K562 (cell line): ENCODE data around the gene FPGS. TPM values are rescaled to one million over a fixed set of nuclear protein-coding genes. Genes with fewer than 3 reads are reported as not detected.

Source experiments
- CBFA2T2 ChIP-seq: fragments of 450-650 bp; conservative IDR thresholded peaks from 2 replicates; pipeline ENCODE4 v1.6.1; 2017; ENCODE audit warnings: mild to moderate bottlenecking
- EP400 ChIP-seq: fragments of 450-650 bp; IDR thresholded peaks from 2 replicates; pipeline ENCODE4 v1.6.1; 2017; ENCODE audit warnings: antibody characterized with exemption, mild to moderate bottlenecking, moderate library complexity
- HDGF ChIP-seq: fragments of 450-650 bp; IDR thresholded peaks from 2 replicates; pipeline ENCODE4 v1.6.1; 2016
- PTTG1 ChIP-seq: fragments of 450-650 bp; IDR thresholded peaks from 2 replicates; pipeline ENCODE4 v1.6.1; 2016; ENCODE audit warnings: low read depth, mild to moderate bottlenecking, missing genetic modification characterization, missing compliant biosample characterization
- SAFB ChIP-seq: fragments of 200-400 bp; formaldehyde crosslinking; IDR thresholded peaks from 2 replicates; pipeline ENCODE4 v1.6.1; 2017; ENCODE audit warnings: low read depth, low read length, borderline replicate concordance
- TBL1XR1 ChIP-seq, 2 experiments: IDR thresholded peaks; 2 replicates each; pipeline ENCODE4 v1.6.1; 2012; ENCODE audit warnings: improper control_type of control experiment in 2 of 2, low read length in 2 of 2, mild to moderate bottlenecking in 1 of 2
- U2AF2 ChIP-seq: fragments of 200-400 bp; formaldehyde crosslinking; optimal IDR thresholded peaks from 2 replicates; pipeline ENCODE3; 2017; ENCODE audit warnings: low read depth, mild to moderate bottlenecking, low read length
- polyA plus RNA-seq, 8 experiments: library from polyadenylated mRNA; depleted of rRNA in 4 of 8; stranded (reverse) in 5 of 8; unstranded in 3 of 8; fragments of >200 nt; fragmentation: Nextera tagmentation in 2 of 8; fragmentation: Illumina TruSeq in 1 of 8; extraction: Ambion mirVana in 2 of 8; extraction: Trizol in 1 of 8; gene quantifications; 2 replicates each; pipeline versions ENCODE4 v1.2.1 to v1.2.3, GENCODE V29; 2011 to 2014; ENCODE audit warnings: inconsistent platforms in 1 of 8, missing spikeins in 1 of 8
- total RNA-seq, 7 experiments: library from RNA; depleted of rRNA in 6 of 7; stranded (reverse); fragments of >200 nt in 6 of 7; fragmentation: Illumina TruSeq in 2 of 7; extraction: Trizol in 2 of 7; gene quantifications; 2 replicates each; pipeline versions ENCODE4 v1.2.1 to v1.2.3, GENCODE V29; 2011 to 2021; ENCODE audit warnings: low replicate concordance in 1 of 7
- TF ChIP-seq, protein P1 (sequence below): fragments of 250-450 bp; sonication (Bioruptor Pico); IDR thresholded peaks from 2 replicates; pipeline ENCODE4 v1.5.0; 2021
- TF ChIP-seq, protein P2 (sequence below): fragments of 450-650 bp; IDR thresholded peaks from 2 replicates; pipeline ENCODE4 v1.6.1; 2016; ENCODE audit warnings: missing biosample characterization, missing genetic modification characterization
- TF ChIP-seq, protein P3 (sequence below): fragments of 250-450 bp; sonication (Bioruptor Pico); IDR thresholded peaks from 2 replicates; pipeline ENCODE4 v1.8.0; 2021; ENCODE audit warnings: moderate library complexity, mild to moderate bottlenecking, inconsistent platforms
- TF ChIP-seq, protein P4 (sequence below): sonication (generic); formaldehyde crosslinking; IDR thresholded peaks from 2 replicates; pipeline ENCODE4 v1.8.0; 2022; ENCODE audit warnings: mild to moderate bottlenecking, missing genetic modification reagents
- TF ChIP-seq, protein P5 (sequence below), 2 experiments: fragments of 450-650 bp in 1 of 2; IDR thresholded peaks; 2 replicates each; pipeline ENCODE4 v1.6.1; 2011 to 2017; ENCODE audit warnings: low read depth in 2 of 2, antibody characterized with exemption in 1 of 2, borderline replicate concordance in 1 of 2, low read length in 1 of 2, mild to moderate bottlenecking in 1 of 2, mixed read lengths in 1 of 2; ENCODE audit not compliant: control insufficient read depth in 1 of 2
- TF ChIP-seq, protein P6 (sequence below): fragments of 450-650 bp; IDR thresholded peaks from one replicate; pipeline ENCODE4 v1.6.1; 2018; ENCODE audit warnings: mild to moderate bottlenecking, moderate library complexity; ENCODE audit not compliant: partially characterized antibody
- TF ChIP-seq, protein P7 (sequence below): fragments of 250-450 bp; sonication (Bioruptor Pico); IDR thresholded peaks from 2 replicates; pipeline ENCODE4 v1.4.0; 2020; ENCODE audit warnings: mild to moderate bottlenecking, moderate library complexity

Gene FPGS
- total and polyA plus RNA-seq, 9 of the 15 experiments (the other 6 are each of a cell fraction or from before 2014, with no cell fraction given): 0.84 to 86.4 (median 59.2) TPM

DNA sequence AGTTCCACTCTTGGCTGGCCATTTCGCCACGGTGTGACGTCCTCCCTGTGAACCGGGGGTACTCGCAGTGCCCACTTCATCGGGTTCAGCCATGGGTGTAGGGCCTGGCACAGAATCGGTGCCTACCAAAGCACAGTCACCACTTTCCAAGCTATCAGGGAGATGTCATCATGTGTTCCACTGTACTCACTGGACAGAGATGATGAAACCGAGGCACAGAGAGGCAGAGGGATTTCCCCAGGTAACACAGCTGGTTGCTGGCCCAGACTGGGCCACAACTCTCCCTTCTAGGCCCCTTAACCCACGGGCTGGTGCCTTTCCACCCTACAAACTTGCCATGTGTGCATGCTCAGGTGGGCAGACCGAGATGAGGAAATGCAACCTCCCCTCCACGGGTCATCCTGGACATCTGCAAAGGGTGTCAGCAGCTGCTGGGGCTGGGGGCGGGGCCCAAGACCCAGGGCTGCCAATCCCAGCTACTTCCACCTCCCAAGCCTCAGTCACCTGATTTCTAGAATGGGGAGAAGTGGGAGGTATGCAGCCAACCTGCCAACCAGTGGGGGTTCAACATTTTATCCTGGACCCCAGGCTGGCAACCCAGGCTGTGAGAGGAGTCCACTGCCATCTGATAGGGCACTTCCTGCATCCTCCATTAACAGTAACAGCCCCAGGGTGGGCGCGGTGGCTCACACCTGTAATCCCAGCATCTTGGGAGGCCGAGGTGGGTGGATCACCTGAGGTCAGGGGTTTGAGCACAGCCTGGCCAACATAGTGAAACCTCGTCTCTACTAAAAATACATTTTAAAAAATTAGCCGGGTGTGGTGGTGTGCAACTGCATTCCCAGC, 23.3 kb upstream of the FPGS start (continued):
- TF ChIP-seq, protein P1, sequence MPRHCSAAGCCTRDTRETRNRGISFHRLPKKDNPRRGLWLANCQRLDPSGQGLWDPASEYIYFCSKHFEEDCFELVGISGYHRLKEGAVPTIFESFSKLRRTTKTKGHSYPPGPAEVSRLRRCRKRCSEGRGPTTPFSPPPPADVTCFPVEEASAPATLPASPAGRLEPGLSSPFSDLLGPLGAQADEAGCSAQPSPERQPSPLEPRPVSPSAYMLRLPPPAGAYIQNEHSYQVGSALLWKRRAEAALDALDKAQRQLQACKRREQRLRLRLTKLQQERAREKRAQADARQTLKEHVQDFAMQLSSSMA (CRISPR knock-in tag): no peak
- no peak; the same call in 1 of the 2 replicates for TF ChIP-seq EP400
- TF ChIP-seq, protein P2, sequence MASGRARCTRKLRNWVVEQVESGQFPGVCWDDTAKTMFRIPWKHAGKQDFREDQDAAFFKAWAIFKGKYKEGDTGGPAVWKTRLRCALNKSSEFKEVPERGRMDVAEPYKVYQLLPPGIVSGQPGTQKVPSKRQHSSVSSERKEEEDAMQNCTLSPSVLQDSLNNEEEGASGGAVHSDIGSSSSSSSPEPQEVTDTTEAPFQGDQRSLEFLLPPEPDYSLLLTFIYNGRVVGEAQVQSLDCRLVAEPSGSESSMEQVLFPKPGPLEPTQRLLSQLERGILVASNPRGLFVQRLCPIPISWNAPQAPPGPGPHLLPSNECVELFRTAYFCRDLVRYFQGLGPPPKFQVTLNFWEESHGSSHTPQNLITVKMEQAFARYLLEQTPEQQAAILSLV (tag): no peak
- TF ChIP-seq, protein P3, sequence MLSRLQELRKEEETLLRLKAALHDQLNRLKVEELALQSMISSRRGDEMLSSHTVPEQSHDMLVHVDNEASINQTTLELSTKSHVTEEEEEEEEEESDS (CRISPR knock-in tag): no peak
- TF ChIP-seq PTTG1: no peak
- TF ChIP-seq, protein P4, sequence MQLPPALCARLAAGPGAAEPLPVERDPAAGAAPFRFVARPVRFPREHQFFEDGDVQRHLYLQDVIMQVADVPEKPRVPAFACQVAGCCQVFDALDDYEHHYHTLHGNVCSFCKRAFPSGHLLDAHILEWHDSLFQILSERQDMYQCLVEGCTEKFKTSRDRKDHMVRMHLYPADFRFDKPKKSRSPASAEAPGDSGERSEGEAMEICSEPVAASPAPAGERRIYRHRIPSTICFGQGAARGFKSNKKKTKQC (CRISPR knock-in tag): no peak
- no peak for TF ChIP-seq CBFA2T2
- TF ChIP-seq U2AF2: no peak
- TF ChIP-seq SAFB: no peak
- TF ChIP-seq HDGF: no peak
- TF ChIP-seq TBL1XR1 (IDR thresholded peaks at IDR 0.05; ENCODE audit: low read length in 2 of 2): no peak
- TF ChIP-seq, protein P5, sequence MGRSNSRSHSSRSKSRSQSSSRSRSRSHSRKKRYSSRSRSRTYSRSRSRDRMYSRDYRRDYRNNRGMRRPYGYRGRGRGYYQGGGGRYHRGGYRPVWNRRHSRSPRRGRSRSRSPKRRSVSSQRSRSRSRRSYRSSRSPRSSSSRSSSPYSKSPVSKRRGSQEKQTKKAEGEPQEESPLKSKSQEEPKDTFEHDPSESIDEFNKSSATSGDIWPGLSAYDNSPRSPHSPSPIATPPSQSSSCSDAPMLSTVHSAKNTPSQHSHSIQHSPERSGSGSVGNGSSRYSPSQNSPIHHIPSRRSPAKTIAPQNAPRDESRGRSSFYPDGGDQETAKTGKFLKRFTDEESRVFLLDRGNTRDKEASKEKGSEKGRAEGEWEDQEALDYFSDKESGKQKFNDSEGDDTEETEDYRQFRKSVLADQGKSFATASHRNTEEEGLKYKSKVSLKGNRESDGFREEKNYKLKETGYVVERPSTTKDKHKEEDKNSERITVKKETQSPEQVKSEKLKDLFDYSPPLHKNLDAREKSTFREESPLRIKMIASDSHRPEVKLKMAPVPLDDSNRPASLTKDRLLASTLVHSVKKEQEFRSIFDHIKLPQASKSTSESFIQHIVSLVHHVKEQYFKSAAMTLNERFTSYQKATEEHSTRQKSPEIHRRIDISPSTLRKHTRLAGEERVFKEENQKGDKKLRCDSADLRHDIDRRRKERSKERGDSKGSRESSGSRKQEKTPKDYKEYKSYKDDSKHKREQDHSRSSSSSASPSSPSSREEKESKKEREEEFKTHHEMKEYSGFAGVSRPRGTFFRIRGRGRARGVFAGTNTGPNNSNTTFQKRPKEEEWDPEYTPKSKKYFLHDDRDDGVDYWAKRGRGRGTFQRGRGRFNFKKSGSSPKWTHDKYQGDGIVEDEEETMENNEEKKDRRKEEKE (IDR thresholded peaks at IDR 0.05; ENCODE audit: borderline replicate concordance in 1 of 2, control insufficient read depth in 1 of 2, low read depth in 2 of 2, low read length in 1 of 2): no peak
- TF ChIP-seq, protein P6, sequence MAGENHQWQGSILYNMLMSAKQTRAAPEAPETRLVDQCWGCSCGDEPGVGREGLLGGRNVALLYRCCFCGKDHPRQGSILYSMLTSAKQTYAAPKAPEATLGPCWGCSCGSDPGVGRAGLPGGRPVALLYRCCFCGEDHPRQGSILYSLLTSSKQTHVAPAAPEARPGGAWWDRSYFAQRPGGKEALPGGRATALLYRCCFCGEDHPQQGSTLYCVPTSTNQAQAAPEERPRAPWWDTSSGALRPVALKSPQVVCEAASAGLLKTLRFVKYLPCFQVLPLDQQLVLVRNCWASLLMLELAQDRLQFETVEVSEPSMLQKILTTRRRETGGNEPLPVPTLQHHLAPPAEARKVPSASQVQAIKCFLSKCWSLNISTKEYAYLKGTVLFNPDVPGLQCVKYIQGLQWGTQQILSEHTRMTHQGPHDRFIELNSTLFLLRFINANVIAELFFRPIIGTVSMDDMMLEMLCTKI: no peak
- TF ChIP-seq, protein P7, sequence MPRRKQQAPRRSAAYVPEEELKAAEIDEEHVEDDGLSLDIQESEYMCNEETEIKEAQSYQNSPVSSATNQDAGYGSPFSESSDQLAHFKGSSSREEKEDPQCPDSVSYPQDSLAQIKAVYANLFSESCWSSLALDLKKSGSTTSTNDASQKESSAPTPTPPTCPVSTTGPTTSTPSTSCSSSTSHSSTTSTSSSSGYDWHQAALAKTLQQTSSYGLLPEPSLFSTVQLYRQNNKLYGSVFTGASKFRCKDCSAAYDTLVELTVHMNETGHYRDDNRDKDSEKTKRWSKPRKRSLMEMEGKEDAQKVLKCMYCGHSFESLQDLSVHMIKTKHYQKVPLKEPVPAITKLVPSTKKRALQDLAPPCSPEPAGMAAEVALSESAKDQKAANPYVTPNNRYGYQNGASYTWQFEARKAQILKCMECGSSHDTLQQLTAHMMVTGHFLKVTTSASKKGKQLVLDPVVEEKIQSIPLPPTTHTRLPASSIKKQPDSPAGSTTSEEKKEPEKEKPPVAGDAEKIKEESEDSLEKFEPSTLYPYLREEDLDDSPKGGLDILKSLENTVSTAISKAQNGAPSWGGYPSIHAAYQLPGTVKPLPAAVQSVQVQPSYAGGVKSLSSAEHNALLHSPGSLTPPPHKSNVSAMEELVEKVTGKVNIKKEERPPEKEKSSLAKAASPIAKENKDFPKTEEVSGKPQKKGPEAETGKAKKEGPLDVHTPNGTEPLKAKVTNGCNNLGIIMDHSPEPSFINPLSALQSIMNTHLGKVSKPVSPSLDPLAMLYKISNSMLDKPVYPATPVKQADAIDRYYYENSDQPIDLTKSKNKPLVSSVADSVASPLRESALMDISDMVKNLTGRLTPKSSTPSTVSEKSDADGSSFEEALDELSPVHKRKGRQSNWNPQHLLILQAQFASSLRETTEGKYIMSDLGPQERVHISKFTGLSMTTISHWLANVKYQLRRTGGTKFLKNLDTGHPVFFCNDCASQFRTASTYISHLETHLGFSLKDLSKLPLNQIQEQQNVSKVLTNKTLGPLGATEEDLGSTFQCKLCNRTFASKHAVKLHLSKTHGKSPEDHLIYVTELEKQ (CRISPR knock-in tag): no peak
